Breast epithelium (tissue), 4 donors: ENCODE results near the gene ACTN2. TPM values are rescaled to one million over a fixed set of nuclear protein-coding genes. Genes with fewer than 3 reads are reported as not detected.

Experiments used
- DNase-seq, 2 donors: peaks; one replicate each; pipeline ENCODE4 v3.0.0-alpha.2; 2019; ENCODE audit warnings: low spot score in 2 of 2
- H3K27ac ChIP-seq, 2 donors: fragments of 200-600 bp; sonication (generic) in 1 of 2; one replicate each; pipeline ENCODE4 v1.5.1; 2016 to 2019; ENCODE audit warnings: mild to moderate bottlenecking in 1 of 2
- H3K27me3 ChIP-seq, 2 donors: fragments of 200-600 bp; sonication (generic) in 1 of 2; one replicate each; pipeline versions ENCODE4 v1.5.1 to v1.6.0; 2017 to 2019; ENCODE audit warnings: control low read depth in 1 of 2, mild to moderate bottlenecking in 1 of 2
- H3K36me3 ChIP-seq: fragments of 200-600 bp; one replicate; pipeline ENCODE4 v1.5.1; 2019
- H3K4me1 ChIP-seq, 2 donors: fragments of 200-600 bp; sonication (generic); one replicate each; pipeline ENCODE4 v1.5.1; 2016 to 2019; ENCODE audit warnings: control low read depth in 1 of 2
- H3K4me3 ChIP-seq, 3 donors: fragments of 200-600 bp; sonication (generic); 1 replicate in 2 of 3; 2 replicates in 1 of 3; pipeline ENCODE4 v1.5.1; 2016 to 2019; ENCODE audit warnings: mild to moderate bottlenecking in 3 of 3, moderate library complexity in 2 of 3
- H3K9me3 ChIP-seq, 2 donors: fragments of 200-600 bp; sonication (generic) in 1 of 2; one replicate each; pipeline ENCODE4 v1.5.1; 2016 to 2019; ENCODE audit warnings: control low read depth in 1 of 2
- CTCF ChIP-seq, 3 donors: fragments of 450-650 bp; IDR thresholded peaks; one replicate each; pipeline ENCODE4 v1.5.1; 2016 to 2017; ENCODE audit warnings: antibody characterized with exemption in 3 of 3, mild to moderate bottlenecking in 3 of 3, moderate library complexity in 3 of 3
- POLR2A ChIP-seq: fragments of 450-650 bp; IDR thresholded peaks from one replicate; pipeline ENCODE4 v1.6.1; 2016; ENCODE audit warnings: antibody characterized with exemption, mild to moderate bottlenecking, moderate library complexity
- POLR2AphosphoS5 ChIP-seq, 3 donors: sonication (generic); formaldehyde crosslinking; IDR thresholded peaks; one replicate each; pipeline ENCODE4 v1.6.1; 2017; ENCODE audit warnings: antibody characterized with exemption in 3 of 3
- intact Hi-C: fragments of 100-400 bp; cut with DNase I; formaldehyde crosslinking; loops from one replicate; pipeline ENCODE4 v1.15.1; 2023; ENCODE audit warnings: low total_unique reads
- total RNA-seq, 3 donors: library from RNA; depleted of rRNA; stranded (reverse); fragments of >200 nt; gene quantifications; one replicate each; pipeline ENCODE4 v1.1.0, GENCODE V29; 2016

ACTN2 gene
- total RNA-seq, 3 donors from 2014 or later, result 0.48 TPM; not detected in 2

- no peak overlapping the region for H3K27ac ChIP-seq
- no peaks in the 10 kb centered on the region for H3K9me3 ChIP-seq
Observed at GRCh38 chr1:236705771-236706170, 19.5 kb downstream of the ACTN2 start.

DNA sequence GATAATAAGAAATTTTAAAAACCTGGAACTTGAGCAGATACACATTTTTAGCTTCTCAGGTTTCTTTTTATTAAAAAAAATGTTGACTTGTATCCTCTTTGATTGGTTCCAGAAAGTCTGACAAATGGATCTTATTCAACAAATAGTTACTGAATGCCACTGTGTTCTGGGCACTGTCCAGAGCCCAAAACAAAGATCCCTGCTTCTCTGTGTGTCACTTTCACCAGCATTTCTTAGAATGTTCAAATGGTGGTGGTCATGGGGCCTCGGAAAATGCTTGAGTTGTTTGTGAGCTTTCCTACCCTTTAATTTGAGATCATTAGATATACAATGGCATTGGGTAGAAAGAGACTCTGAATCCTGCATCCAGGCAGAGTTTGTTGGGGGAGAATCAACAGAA lies 19.9 kb downstream of the ACTN2 start:
- Histone ChIP-seq H3K36me3 (no peaks in the 10 kb centered on the region), H3K4me1 (no peaks in the 10 kb centered on the region), H3K27me3 (no peaks in the 10 kb centered on the region), H3K4me3 (no peak overlapping the region), H3K27ac (no peak overlapping the region), H3K9me3 (no peaks in the 10 kb centered on the region)
- intact Hi-C loops, result no loop called here
- TF ChIP-seq CTCF (IDR thresholded peaks at IDR 0.05), result no peak
- no peak for TF ChIP-seq POLR2A
- TF ChIP-seq POLR2AphosphoS5 (IDR thresholded peaks at IDR 0.05), result no peak
- no peak for DNase-seq

More at GRCh38 chr1:236705771-236706170, 19.5 kb downstream of the ACTN2 start:
- Histone ChIP-seq H3K36me3 (no peaks in the 10 kb centered on the region), H3K27me3 (no peaks in the 10 kb centered on the region), H3K4me3 (no peak overlapping the region), H3K4me1 (no peaks in the 10 kb centered on the region)
- TF ChIP-seq CTCF (IDR thresholded peaks at IDR 0.05) (no peak), POLR2A (no peak), POLR2AphosphoS5 (IDR thresholded peaks at IDR 0.05) (no peak)
- intact Hi-C loops, result no loop called here
- no peak for DNase-seq

DNA sequence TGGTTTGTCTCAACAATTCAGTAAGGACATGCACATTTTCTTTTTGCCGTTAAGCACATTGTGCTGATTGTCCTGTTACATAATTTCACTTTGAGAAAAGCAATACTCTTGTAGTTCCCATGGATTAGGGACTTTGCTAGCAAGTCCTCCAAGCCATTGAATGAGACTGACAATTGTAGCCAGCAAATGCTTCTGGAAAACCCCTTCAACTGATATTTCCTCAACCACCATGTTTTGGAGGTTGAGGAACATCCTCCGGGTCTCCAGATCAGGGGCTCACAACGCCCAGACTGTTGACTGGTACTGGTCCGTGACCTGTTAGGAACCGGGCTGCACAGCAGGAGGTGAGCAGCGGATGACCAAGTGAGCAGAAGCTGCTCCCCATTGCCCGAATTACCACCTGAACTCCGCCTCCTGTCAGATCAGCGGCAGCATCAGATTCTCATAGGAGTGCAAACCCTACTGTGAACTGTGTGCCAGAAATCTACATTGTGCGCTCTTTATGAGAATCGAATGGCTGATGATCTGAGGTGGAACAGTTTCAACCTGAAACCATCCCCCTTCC lies 24.1 kb downstream of the ACTN2 start:
- H3K27me3 ChIP-seq, result no peaks in the 10 kb centered on the region
- DNase-seq, result no peak
- no peaks in the 10 kb centered on the region for H3K4me1 ChIP-seq
- H3K4me3 ChIP-seq, result no peak overlapping the region
- TF ChIP-seq POLR2AphosphoS5 (IDR thresholded peaks at IDR 0.05) (no peak), POLR2A (no peak), CTCF (IDR thresholded peaks at IDR 0.05) (no peak)
- no peaks in the 10 kb centered on the region for H3K36me3 ChIP-seq
- no peaks in the 10 kb centered on the region for H3K9me3 ChIP-seq
- intact Hi-C loops, result no loop called here
- no peak overlapping the region for H3K27ac ChIP-seq

- Histone ChIP-seq H3K36me3 (no peaks in the 10 kb centered on the region), H3K9me3 (no peaks in the 10 kb centered on the region), H3K27ac (no peak overlapping the region), H3K27me3 (no peaks in the 10 kb centered on the region), H3K4me3 (no peak overlapping the region), H3K4me1 (no peaks in the 10 kb centered on the region)
- no peak for DNase-seq
- intact Hi-C loops, result no loop called here
- no peak for TF ChIP-seq CTCF (IDR thresholded peaks at IDR 0.05)
- no peak for TF ChIP-seq POLR2A
- TF ChIP-seq POLR2AphosphoS5 (IDR thresholded peaks at IDR 0.05), result no peak
Observed at GRCh38 chr1:236716160-236716559, 29.9 kb downstream of the ACTN2 start.

GRCh38 chr1:236717811-236718210 lies 31.5 kb downstream of the ACTN2 start:
- Histone ChIP-seq H3K9me3 (no peaks in the 10 kb centered on the region), H3K4me3 (no peak overlapping the region), H3K27me3 (no peaks in the 10 kb centered on the region), H3K4me1 (no peaks in the 10 kb centered on the region), H3K36me3 (no peaks in the 10 kb centered on the region), H3K27ac (no peak overlapping the region)
- no peak for DNase-seq
- intact Hi-C loops, result no loop called here
- TF ChIP-seq POLR2AphosphoS5 (IDR thresholded peaks at IDR 0.05) (no peak), CTCF (IDR thresholded peaks at IDR 0.05) (no peak), POLR2A (no peak)
